Fibroblast of the aortic adventitia (primary cell): ENCODE data around the gene PGM5. TPM values are rescaled to one million over a fixed set of nuclear protein-coding genes. Genes with fewer than 3 reads are reported as not detected.

Source experiments
- DNase-seq: peaks from one replicate; pipeline ENCODE4 v3.0.0-alpha.2; 2010; ENCODE audit warnings: low read depth
- H3K4me3 ChIP-seq: 2 replicates; pipeline ENCODE4 v1.5.1; 2011; ENCODE audit warnings: low read depth, mild to moderate bottlenecking, control low read depth, low read length, moderate library complexity
- CTCF ChIP-seq: IDR thresholded peaks from 2 replicates; pipeline ENCODE4 v1.5.1; 2011; ENCODE audit warnings: mild to moderate bottlenecking, low read length, control low read depth, inconsistent platforms; ENCODE audit not compliant: insufficient read depth
- total RNA-seq: library from RNA; depleted of rRNA; stranded (reverse); fragments of >200 nt; gene quantifications from 2 replicates; pipeline ENCODE4 v1.2.3, GENCODE V29; 2012; ENCODE audit warnings: low replicate concordance

The PGM5 gene
- total RNA-seq, 1 donor = 8.0 TPM

- TF ChIP-seq CTCF = no peak
- no peak for DNase-seq
- no peak overlapping the region for H3K4me3 ChIP-seq
Measured at GRCh38 chr9:68447611-68448010, 91.2 kb downstream of the PGM5 start.

GRCh38 chr9:68454579-68455334, 98.3 kb downstream of the PGM5 start:
- no peak for TF ChIP-seq CTCF
- no peak overlapping the region for H3K4me3 ChIP-seq
- no peak for DNase-seq

GRCh38 chr9:68455451-68455850, 99.0 kb downstream of the PGM5 start:
- H3K4me3 ChIP-seq = no peak overlapping the region
- DNase-seq = no peak
- no peak for TF ChIP-seq CTCF

- no peak for DNase-seq
- no peak overlapping the region for H3K4me3 ChIP-seq
- TF ChIP-seq CTCF = no peak
Measured at GRCh38 chr9:68457803-68458202, 101.4 kb downstream of the PGM5 start.

- no peak for TF ChIP-seq CTCF
- no peak for DNase-seq
- H3K4me3 ChIP-seq = no peak overlapping the region
Measured at GRCh38 chr9:68458918-68459317, 102.5 kb downstream of the PGM5 start.

- no peak overlapping the region for H3K4me3 ChIP-seq
- no peak for TF ChIP-seq CTCF
- peak; percentile 2 for DNase-seq
Measured at GRCh38 chr9:68462105-68462775, 105.8 kb downstream of the PGM5 start.

- no peak for TF ChIP-seq CTCF
- DNase-seq = no peak
- H3K4me3 ChIP-seq = no peak overlapping the region
Measured at GRCh38 chr9:68470067-68470466, 113.7 kb downstream of the PGM5 start.
